HL-60/S4 (cell line): Measurements from ENCODE around the gene UBXN7.
"Not testable (repeated sequence)": the region's sequence is repeated elsewhere in the genome, so short reads cannot be mapped to it uniquely, and the experiment has no call there.

Source experiments
- in situ Hi-C: fragments of 300-500 bp; cut with MboI; formaldehyde crosslinking; loops from 2 replicates; pipeline ENCODE4 v1.14.3; 2022; ENCODE audit warnings: low sequenced_read_pairs

The UBXN7 gene

GRCh38 chr3:196356556-196356955 lies 75.7 kb downstream of the UBXN7 start:
- in situ Hi-C loops: no loop called here

GRCh38 chr3:196355668-196356067 lies 76.6 kb downstream of the UBXN7 start:
- in situ Hi-C loops: no loop called here

GRCh38 chr3:196354132-196354531 lies 78.1 kb downstream of the UBXN7 start:
- in situ Hi-C loops: no loop called here

- in situ Hi-C loops: no loop called here
Measured at GRCh38 chr3:196351541-196351940, 80.7 kb downstream of the UBXN7 start.

- in situ Hi-C loops: no loop called here
Measured at GRCh38 chr3:196350067-196350466, 82.2 kb downstream of the UBXN7 start.

GRCh38 chr3:196348698-196349097 lies 83.5 kb downstream of the UBXN7 start:
- in situ Hi-C loops: no loop called here

- in situ Hi-C loops: no loop called here
Measured at GRCh38 chr3:196344663-196345062, 87.6 kb downstream of the UBXN7 start.

- in situ Hi-C loops: not testable (repeated sequence)
Measured at GRCh38 chr3:196343917-196344316, 88.3 kb downstream of the UBXN7 start.

GRCh38 chr3:196341137-196341536 lies 91.1 kb downstream of the UBXN7 start:
- in situ Hi-C loops: no loop called here

- in situ Hi-C loops: no loop called here
Measured at GRCh38 chr3:196340466-196340865, 91.8 kb downstream of the UBXN7 start.

GRCh38 chr3:196339493-196340254 lies 92.6 kb downstream of the UBXN7 start:
- in situ Hi-C loops: no loop called here

GRCh38 chr3:196339044-196339443 lies 93.2 kb downstream of the UBXN7 start:
- in situ Hi-C loops: no loop called here

GRCh38 chr3:196336319-196337145 lies 95.7 kb downstream of the UBXN7 start:
- in situ Hi-C loops: no loop called here

- in situ Hi-C loops: no loop called here
Measured at GRCh38 chr3:196335503-196335948, 96.7 kb downstream of the UBXN7 start.

GRCh38 chr3:196334982-196335381 lies 97.2 kb downstream of the UBXN7 start:
- in situ Hi-C loops: no loop called here

- in situ Hi-C loops: no loop called here
Measured at GRCh38 chr3:196332168-196332567, 100.1 kb downstream of the UBXN7 start.

GRCh38 chr3:196327405-196327804 lies 104.8 kb downstream of the UBXN7 start:
- in situ Hi-C loops: no loop called here

- in situ Hi-C loops: no loop called here
Measured at GRCh38 chr3:196326936-196327335, 105.3 kb downstream of the UBXN7 start.

- in situ Hi-C loops: no loop called here
Measured at GRCh38 chr3:196323691-196324090, 108.5 kb downstream of the UBXN7 start.

GRCh38 chr3:196323016-196323415 lies 109.2 kb downstream of the UBXN7 start:
- in situ Hi-C loops: no loop called here

- in situ Hi-C loops: no loop called here
Measured at GRCh38 chr3:196321162-196321561, 111.1 kb downstream of the UBXN7 start.

GRCh38 chr3:196320137-196320536 lies 112.1 kb downstream of the UBXN7 start:
- in situ Hi-C loops: no loop called here
